Retinal pigment epithelial cell (primary cell): ENCODE measurements around the gene C1QTNF9.

ENCODE experiments used
- DNase-seq: peaks from one replicate; pipeline ENCODE4 v3.0.0-alpha.2; 2010; ENCODE audit warnings: low read depth
- H3K4me3 ChIP-seq: 2 replicates; pipeline ENCODE4 v1.5.1; 2011; ENCODE audit warnings: mild to moderate bottlenecking, low read length, control low read depth, moderate library complexity
- TF ChIP-seq, protein P1 (sequence below): conservative IDR thresholded peaks from 2 replicates; pipeline ENCODE4 v1.5.1; 2011; ENCODE audit warnings: low read depth, low read length, control low read depth, inconsistent platforms

The C1QTNF9 gene

DNA sequence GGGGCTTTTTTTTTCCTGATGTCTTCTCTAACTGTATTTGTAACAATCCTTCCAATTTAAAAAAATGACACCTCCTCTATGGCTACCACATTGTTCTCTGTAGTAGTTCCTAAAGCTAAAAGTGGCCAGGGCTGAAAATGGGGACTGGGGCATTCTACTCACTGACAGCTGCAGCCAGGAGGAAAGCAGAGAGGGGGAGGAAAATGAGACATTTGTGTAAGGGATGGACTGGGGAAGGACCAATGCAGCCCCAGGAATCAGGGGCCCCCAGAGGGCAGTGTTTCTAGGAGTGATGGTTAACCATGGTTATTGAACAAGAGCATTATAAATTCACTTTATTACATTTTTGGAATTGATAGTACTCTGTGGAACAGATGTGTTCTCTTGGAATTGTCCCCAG is 34.3 kb upstream of the C1QTNF9 start:
- H3K4me3 ChIP-seq: no peak overlapping the region
- no peak for DNase-seq
- TF ChIP-seq, protein P1, sequence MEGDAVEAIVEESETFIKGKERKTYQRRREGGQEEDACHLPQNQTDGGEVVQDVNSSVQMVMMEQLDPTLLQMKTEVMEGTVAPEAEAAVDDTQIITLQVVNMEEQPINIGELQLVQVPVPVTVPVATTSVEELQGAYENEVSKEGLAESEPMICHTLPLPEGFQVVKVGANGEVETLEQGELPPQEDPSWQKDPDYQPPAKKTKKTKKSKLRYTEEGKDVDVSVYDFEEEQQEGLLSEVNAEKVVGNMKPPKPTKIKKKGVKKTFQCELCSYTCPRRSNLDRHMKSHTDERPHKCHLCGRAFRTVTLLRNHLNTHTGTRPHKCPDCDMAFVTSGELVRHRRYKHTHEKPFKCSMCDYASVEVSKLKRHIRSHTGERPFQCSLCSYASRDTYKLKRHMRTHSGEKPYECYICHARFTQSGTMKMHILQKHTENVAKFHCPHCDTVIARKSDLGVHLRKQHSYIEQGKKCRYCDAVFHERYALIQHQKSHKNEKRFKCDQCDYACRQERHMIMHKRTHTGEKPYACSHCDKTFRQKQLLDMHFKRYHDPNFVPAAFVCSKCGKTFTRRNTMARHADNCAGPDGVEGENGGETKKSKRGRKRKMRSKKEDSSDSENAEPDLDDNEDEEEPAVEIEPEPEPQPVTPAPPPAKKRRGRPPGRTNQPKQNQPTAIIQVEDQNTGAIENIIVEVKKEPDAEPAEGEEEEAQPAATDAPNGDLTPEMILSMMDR: no peak

- no peak for DNase-seq
- TF ChIP-seq, protein P1: no peak
- no peak overlapping the region for H3K4me3 ChIP-seq
These were observed 33.1 kb upstream of the C1QTNF9 start for GRCh38 chr13:24276306-24276705.

GRCh38 chr13:24276861-24277260 is 32.5 kb upstream of the C1QTNF9 start:
- DNase-seq: no peak
- H3K4me3 ChIP-seq: no peak overlapping the region
- TF ChIP-seq, protein P1: no peak

DNA sequence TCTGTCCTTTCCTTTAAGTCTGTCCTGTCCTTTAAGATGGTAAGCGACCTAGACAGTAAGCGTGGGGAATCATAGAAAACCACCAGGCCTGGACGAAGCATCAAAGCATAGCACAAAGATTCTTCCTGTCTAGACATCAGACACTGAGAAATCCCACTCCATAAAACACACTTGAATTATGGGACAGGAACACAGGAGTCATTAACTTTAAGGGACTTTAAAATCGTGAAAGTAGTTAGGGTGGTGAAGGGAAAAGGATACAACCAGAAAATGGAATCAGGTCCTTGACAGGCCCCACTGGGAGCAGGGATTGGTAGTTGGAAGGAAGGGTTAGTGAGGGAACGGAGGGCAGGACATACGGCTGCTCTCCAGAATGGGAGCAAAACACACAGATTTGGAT is 31.6 kb upstream of the C1QTNF9 start:
- TF ChIP-seq, protein P1: no peak
- H3K4me3 ChIP-seq: no peak overlapping the region
- no peak for DNase-seq

DNA sequence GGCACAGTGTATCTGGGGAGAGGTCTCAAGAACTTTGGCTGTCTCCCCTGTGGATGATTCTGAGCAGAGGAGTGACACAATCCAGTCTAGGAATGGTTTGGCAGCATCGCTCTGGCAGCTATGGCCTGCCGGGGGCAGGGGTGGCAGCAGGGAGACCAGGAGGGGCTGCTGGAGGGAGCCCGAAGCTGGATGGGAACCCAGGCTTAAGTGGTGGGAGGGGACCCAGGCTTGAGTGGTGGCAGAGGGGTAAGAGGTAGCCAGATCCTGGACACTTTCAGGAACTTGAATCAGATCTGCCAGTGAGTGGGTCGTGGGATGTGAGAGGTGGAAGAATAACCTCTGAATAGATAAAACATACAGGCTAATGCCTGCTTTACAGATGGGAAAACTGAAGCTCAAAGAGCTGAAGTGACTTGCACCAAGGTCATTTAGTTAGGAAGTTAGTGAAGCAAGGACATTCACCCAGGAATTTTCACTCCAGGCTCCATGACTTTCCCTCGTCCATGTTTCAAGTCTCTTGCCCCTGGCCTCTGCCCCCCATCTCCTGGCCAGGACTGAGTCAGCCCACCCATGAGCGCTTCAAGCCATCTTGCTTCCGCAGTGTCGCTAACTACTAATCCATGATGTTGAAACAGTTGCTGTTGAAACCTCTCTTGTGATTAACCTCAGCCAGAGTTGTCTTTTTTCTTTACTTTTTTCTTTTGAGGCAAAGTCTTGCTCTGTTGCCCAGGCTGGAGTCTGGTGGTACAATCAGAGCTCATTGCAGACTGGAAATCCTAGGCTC is 29.9 kb upstream of the C1QTNF9 start:
- TF ChIP-seq, protein P1: no peak
- H3K4me3 ChIP-seq: no peak overlapping the region
- no peak for DNase-seq

DNA sequence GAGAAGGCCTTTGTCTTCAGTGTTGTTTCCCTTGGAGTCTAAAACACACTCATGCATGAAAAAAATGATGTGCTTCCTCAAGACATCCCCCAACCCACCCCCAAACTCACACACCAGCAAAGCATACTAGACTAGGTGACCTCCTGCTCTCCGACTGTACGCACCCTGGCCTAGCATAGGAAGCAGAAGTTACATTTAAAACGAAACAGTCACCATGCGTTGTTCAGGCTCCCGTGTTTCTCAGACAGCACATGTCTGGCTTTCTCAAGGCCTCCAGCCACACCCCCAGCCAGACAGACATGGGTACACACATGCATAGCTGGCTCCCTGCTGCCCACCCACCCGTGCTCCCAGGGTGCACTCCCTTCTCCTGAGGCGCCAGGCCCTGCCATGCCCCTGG is 28.7 kb upstream of the C1QTNF9 start:
- no peak for DNase-seq

More for the DNA sequence above, 28.7 kb upstream of the C1QTNF9 start:
- no peak overlapping the region for H3K4me3 ChIP-seq
- TF ChIP-seq, protein P1: no peak
